ENCODE results near the gene STAP1. TPM values are rescaled to one million over a fixed set of nuclear protein-coding genes. Genes with fewer than 3 reads are reported as not detected.

The STAP1 gene
- polyA plus RNA-seq, 1 donor from 2014 or later: not detected

- H3K79me2 ChIP-seq (replicated peaks; ENCODE audit: insufficient read depth, low read length): no peaks in the 10 kb centered on the region
- no peaks in the 10 kb centered on the region for H3F3A ChIP-seq (ENCODE audit: insufficient read depth, low read length, poor library complexity, severe bottlenecking)
- H3K4me3 ChIP-seq (ENCODE audit: low read length): no peak overlapping the region
- no peak overlapping the region for H3K4me2 ChIP-seq (ENCODE audit: low read length)
- no peaks in the 10 kb centered on the region for H3K9me2 ChIP-seq (ENCODE audit: insufficient read depth, low read length)
- H3K9ac ChIP-seq (ENCODE audit: low read length): no peak overlapping the region
- TF ChIP-seq EZH2 (IDR thresholded peaks at IDR 0.05; ENCODE audit: borderline replicate concordance, insufficient read depth, low read length, poor library complexity, severe bottlenecking) (no peak), POLR2AphosphoS5 (IDR thresholded peaks at IDR 0.05) (no peak), SMC3 (conservative IDR thresholded peaks at IDR 0.05; ENCODE audit: poor library complexity) (no peak), REST (IDR thresholded peaks at IDR 0.05; ENCODE audit: borderline replicate concordance) (no peak), CTCF (IDR thresholded peaks at IDR 0.05; ENCODE audit: poor library complexity, severe bottlenecking) (no peak), MXI1 (conservative IDR thresholded peaks at IDR 0.05; ENCODE audit: poor library complexity, severe bottlenecking) (no peak)
- H3K9me3 ChIP-seq (ENCODE audit: low read length): no peaks in the 10 kb centered on the region
- H4K20me1 ChIP-seq (ENCODE audit: insufficient read depth): no peaks in the 10 kb centered on the region
- H3K27ac ChIP-seq (ENCODE audit: low read length): no peak overlapping the region
- no peak overlapping the region for H2AFZ ChIP-seq (ENCODE audit: low read depth, low read length)
- no peaks in the 10 kb centered on the region for H3K27me3 ChIP-seq (ENCODE audit: insufficient read depth, low read depth, low read length)
- no peaks in the 10 kb centered on the region for H3K36me3 ChIP-seq (ENCODE audit: insufficient read depth, low read length)
These were observed 14.7 kb downstream of the STAP1 start for GRCh38 chr4:67573193-67573592.

- no peak overlapping the region for H3K4me2 ChIP-seq (ENCODE audit: low read length)
- H4K20me1 ChIP-seq (ENCODE audit: insufficient read depth): no peaks in the 10 kb centered on the region
- H3K79me2 ChIP-seq (replicated peaks; ENCODE audit: insufficient read depth, low read length): no peaks in the 10 kb centered on the region
- H3K9me2 ChIP-seq (ENCODE audit: insufficient read depth, low read length): no peaks in the 10 kb centered on the region
- H2AFZ ChIP-seq (ENCODE audit: low read depth, low read length): no peak overlapping the region
- no peaks in the 10 kb centered on the region for H3K27me3 ChIP-seq (ENCODE audit: insufficient read depth, low read depth, low read length)
- no peak overlapping the region for H3K9ac ChIP-seq (ENCODE audit: low read length)
- H3K9me3 ChIP-seq (ENCODE audit: low read length): no peaks in the 10 kb centered on the region
- no peaks in the 10 kb centered on the region for H3F3A ChIP-seq (ENCODE audit: insufficient read depth, low read length, poor library complexity, severe bottlenecking)
- no peak overlapping the region for H3K27ac ChIP-seq (ENCODE audit: low read length)
- H3K36me3 ChIP-seq (ENCODE audit: insufficient read depth, low read length): no peaks in the 10 kb centered on the region
- no peak overlapping the region for H3K4me3 ChIP-seq (ENCODE audit: low read length)
- TF ChIP-seq EZH2 (IDR thresholded peaks at IDR 0.05; ENCODE audit: borderline replicate concordance, insufficient read depth, low read length, poor library complexity, severe bottlenecking): no peak
- no peak for TF ChIP-seq RAD21 (conservative IDR thresholded peaks at IDR 0.05)
- no peak for TF ChIP-seq CTCF (IDR thresholded peaks at IDR 0.05; ENCODE audit: poor library complexity, severe bottlenecking)
- no peak for TF ChIP-seq TAF1 (IDR thresholded peaks at IDR 0.05; ENCODE audit: low read depth)
- TF ChIP-seq REST (IDR thresholded peaks at IDR 0.05; ENCODE audit: borderline replicate concordance): no peak
- TF ChIP-seq MXI1 (conservative IDR thresholded peaks at IDR 0.05; ENCODE audit: poor library complexity, severe bottlenecking): no peak
- TF ChIP-seq POLR2AphosphoS5 (IDR thresholded peaks at IDR 0.05): no peak
- TF ChIP-seq EP300 (conservative IDR thresholded peaks at IDR 0.05; ENCODE audit: poor library complexity, severe bottlenecking): no peak
- TF ChIP-seq SMC3 (conservative IDR thresholded peaks at IDR 0.05; ENCODE audit: poor library complexity): no peak
These were observed 16.9 kb downstream of the STAP1 start for GRCh38 chr4:67575232-67576058.

Data from neural cell (in vitro differentiated cells).